ENCODE data around the gene CS. TPM values are rescaled to one million over a fixed set of nuclear protein-coding genes. Genes with fewer than 3 reads are reported as not detected.
"Not testable (repeated sequence)": the region's sequence is repeated elsewhere in the genome, so short reads cannot be mapped to it uniquely, and the experiment has no call there.

CS gene
- total RNA-seq, 1 donor from 2014 or later = 302 TPM

DNA sequence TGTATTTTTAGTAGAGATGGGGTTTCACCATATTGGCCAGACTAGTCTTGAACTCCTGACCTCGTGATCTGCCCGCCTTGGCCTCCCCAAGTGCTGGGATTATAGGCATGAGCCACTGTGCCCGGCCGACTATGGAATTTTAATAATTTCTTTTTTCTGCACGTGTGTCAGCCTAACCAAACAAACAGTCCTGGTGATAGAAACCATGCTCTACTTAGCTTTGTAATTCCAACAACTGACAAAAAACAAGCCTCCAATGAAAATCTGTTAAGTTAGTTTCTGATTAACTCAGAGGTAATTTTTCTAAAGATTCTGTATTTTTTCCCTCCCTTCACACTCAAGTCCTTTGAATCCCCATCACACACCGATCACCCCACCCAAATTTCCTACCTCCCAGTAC, 18.1 kb downstream of the CS start:
- Mint-ChIP-seq H3K4me3 (no peak overlapping the region), H3K4me1 (no peaks in the 10 kb centered on the region), H3K27ac (ENCODE audit: unreplicated experiment) (no peak overlapping the region), H3K36me3 (ENCODE audit: low read depth) (peaks cover 20% of the 10 kb centered on the region), H3K9me3 (no peaks in the 10 kb centered on the region), H3K27me3 (ENCODE audit: low read depth) (no peaks in the 10 kb centered on the region)
- no peak for TF ChIP-seq CTCF (conservative IDR thresholded peaks at IDR 0.05)
- DNase-seq (ENCODE audit: low read depth, low spot score) = no peak

DNA sequence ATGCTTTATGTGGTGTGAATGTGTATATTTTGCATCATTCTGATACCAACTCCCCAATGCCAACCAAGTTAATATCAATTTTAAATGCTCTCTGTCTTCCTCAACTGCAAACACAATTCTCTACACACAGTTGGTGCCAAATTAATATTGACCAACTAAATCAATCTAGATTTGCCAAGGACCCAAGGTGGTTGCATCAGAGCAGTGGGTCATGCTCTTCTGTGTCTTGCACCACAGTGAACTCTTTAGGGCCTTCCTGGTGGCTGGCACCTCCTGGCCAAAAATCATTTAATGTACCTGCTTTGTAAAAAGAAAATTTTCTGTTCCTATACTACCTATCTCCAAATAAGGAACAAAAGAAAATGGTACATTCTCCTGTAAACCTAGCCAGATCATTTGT, 19.3 kb downstream of the CS start:
- Mint-ChIP-seq H3K4me1 (no peaks in the 10 kb centered on the region), H3K9me3 (no peaks in the 10 kb centered on the region), H3K4me3 (no peak overlapping the region), H3K27ac (ENCODE audit: unreplicated experiment) (no peak overlapping the region), H3K27me3 (ENCODE audit: low read depth) (no peaks in the 10 kb centered on the region), H3K36me3 (ENCODE audit: low read depth) (peaks cover 20% of the 10 kb centered on the region)
- TF ChIP-seq CTCF (conservative IDR thresholded peaks at IDR 0.05) = no peak
- no peak for DNase-seq (ENCODE audit: low read depth, low spot score)

- no peak for TF ChIP-seq CTCF (conservative IDR thresholded peaks at IDR 0.05)
- no peaks in the 10 kb centered on the region for H3K4me1 Mint-ChIP-seq
- H3K27me3 Mint-ChIP-seq (ENCODE audit: low read depth) = no peaks in the 10 kb centered on the region
- DNase-seq (ENCODE audit: low read depth, low spot score) = no peak
- peaks cover 23% of the 10 kb centered on the region for H3K36me3 Mint-ChIP-seq (ENCODE audit: low read depth)
- H3K27ac Mint-ChIP-seq (ENCODE audit: unreplicated experiment) = no peak overlapping the region
- no peak overlapping the region for H3K4me3 Mint-ChIP-seq
- no peaks in the 10 kb centered on the region for H3K9me3 Mint-ChIP-seq
Observed at GRCh38 chr12:56278905-56279304, 21.2 kb downstream of the CS start.

DNA sequence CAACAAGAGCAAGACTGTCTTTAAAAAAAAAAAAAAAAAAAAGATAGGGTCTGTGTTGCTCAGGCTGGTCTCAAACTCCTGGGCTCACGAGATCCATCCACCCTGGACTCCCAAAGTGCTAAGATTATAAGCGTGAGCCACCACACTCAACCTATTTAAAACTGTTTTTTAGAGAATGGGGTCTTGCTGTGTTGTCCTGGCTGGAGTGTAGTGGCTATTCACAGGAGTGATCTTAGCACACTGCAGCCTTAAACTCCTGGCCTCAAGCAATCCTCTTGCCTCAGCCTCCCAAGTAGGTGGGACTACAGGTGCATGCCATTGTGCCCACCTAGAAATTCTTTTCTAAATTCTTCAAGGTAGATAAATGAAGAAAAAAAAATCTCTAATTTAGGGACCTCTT, 25.8 kb downstream of the CS start:
- no peak overlapping the region for H3K4me3 Mint-ChIP-seq
- no peak overlapping the region for H3K27ac Mint-ChIP-seq (ENCODE audit: unreplicated experiment)
- no peaks in the 10 kb centered on the region for H3K9me3 Mint-ChIP-seq
- no peak for DNase-seq (ENCODE audit: low read depth, low spot score)
- no peaks in the 10 kb centered on the region for H3K27me3 Mint-ChIP-seq (ENCODE audit: low read depth)
- TF ChIP-seq CTCF (conservative IDR thresholded peaks at IDR 0.05) = no peak
- peaks cover 26% of the 10 kb centered on the region for H3K36me3 Mint-ChIP-seq (ENCODE audit: low read depth)
- no peaks in the 10 kb centered on the region for H3K4me1 Mint-ChIP-seq

- H3K36me3 Mint-ChIP-seq (ENCODE audit: low read depth) = peaks cover 22% of the 10 kb centered on the region
- H3K4me3 Mint-ChIP-seq; DNase-seq (ENCODE audit: low read depth, low spot score); H3K27ac Mint-ChIP-seq (ENCODE audit: unreplicated experiment); H3K4me1 Mint-ChIP-seq; H3K9me3 Mint-ChIP-seq; H3K27me3 Mint-ChIP-seq (ENCODE audit: low read depth): not testable (repeated sequence)
Observed at GRCh38 chr12:56272468-56272867, 27.7 kb downstream of the CS start.

DNA sequence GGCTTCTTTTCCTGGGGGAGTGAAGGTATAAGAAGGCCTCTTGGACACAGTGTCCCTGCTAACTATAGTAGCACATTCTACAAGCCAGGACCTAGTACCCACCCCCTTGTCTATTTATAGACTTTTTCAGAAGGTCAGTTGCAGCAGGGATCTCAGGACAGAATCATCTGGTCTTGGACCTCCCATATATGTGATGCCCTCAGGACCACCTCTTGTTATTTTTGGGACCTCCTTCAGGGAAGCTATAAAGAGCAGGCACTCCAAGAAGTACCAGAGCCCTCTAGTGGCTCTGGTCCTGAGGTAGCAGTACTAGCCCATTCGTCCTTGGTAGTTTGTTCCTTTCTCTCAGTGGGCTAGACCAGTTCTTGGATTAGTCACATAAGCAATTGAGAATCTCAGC, 29.1 kb downstream of the CS start:
- peak; percentile 52 for TF ChIP-seq CTCF (conservative IDR thresholded peaks at IDR 0.05)
- Mint-ChIP-seq H3K36me3 (ENCODE audit: low read depth) (peaks cover 22% of the 10 kb centered on the region), H3K4me3 (no peak overlapping the region), H3K27me3 (ENCODE audit: low read depth) (no peaks in the 10 kb centered on the region), H3K27ac (ENCODE audit: unreplicated experiment) (no peak overlapping the region), H3K9me3 (no peaks in the 10 kb centered on the region), H3K4me1 (peaks cover 16% of the 10 kb centered on the region)
- DNase-seq (ENCODE audit: low read depth, low spot score) = no peak

Data from neural crest cell (in vitro differentiated cells).